ENCODE measurements around the gene CA6.

DNA sequence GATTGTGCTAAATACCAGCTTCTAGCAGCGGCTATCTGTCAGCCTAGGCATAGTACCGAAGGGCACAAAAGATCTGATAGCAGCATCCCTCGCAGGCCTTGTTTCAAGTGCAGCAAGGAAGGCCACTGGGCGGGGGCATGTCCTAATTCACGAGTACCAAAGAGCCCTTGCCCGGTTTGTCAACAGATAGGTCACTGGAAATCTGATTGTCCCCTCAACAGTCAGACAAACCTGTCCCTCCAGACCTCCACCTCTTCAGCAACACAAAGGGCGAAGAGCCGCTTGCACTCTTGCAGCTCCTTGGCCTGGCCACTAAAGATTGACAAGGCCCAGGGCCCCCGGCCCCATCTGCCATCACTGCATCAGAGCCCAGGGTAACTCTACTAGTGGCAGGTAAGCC lies 22.7 kb upstream of the CA6 start:
- TF ChIP-seq POLR2AphosphoS5 (IDR thresholded peaks at IDR 0.05; ENCODE audit: low read depth, low read length) (no peak), SIN3A (IDR thresholded peaks at IDR 0.05; ENCODE audit: borderline replicate concordance, insufficient read depth, low read length) (no peak), FOXP2 (optimal IDR thresholded peaks at IDR 0.05; ENCODE audit: borderline replicate concordance, extremely low read depth, extremely low read length, insufficient read depth) (no peak), TAF1 (IDR thresholded peaks at IDR 0.05; ENCODE audit: borderline replicate concordance, insufficient read depth, low read length) (no peak)
- TF ChIP-seq, protein P1, sequence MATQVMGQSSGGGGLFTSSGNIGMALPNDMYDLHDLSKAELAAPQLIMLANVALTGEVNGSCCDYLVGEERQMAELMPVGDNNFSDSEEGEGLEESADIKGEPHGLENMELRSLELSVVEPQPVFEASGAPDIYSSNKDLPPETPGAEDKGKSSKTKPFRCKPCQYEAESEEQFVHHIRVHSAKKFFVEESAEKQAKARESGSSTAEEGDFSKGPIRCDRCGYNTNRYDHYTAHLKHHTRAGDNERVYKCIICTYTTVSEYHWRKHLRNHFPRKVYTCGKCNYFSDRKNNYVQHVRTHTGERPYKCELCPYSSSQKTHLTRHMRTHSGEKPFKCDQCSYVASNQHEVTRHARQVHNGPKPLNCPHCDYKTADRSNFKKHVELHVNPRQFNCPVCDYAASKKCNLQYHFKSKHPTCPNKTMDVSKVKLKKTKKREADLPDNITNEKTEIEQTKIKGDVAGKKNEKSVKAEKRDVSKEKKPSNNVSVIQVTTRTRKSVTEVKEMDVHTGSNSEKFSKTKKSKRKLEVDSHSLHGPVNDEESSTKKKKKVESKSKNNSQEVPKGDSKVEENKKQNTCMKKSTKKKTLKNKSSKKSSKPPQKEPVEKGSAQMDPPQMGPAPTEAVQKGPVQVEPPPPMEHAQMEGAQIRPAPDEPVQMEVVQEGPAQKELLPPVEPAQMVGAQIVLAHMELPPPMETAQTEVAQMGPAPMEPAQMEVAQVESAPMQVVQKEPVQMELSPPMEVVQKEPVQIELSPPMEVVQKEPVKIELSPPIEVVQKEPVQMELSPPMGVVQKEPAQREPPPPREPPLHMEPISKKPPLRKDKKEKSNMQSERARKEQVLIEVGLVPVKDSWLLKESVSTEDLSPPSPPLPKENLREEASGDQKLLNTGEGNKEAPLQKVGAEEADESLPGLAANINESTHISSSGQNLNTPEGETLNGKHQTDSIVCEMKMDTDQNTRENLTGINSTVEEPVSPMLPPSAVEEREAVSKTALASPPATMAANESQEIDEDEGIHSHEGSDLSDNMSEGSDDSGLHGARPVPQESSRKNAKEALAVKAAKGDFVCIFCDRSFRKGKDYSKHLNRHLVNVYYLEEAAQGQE (IDR thresholded peaks at IDR 0.05; ENCODE audit: insufficient read depth in 1 of 2, low read depth in 2 of 2, low read length in 2 of 2), result no peak

Data from PFSK-1 (cell line).